ENCODE results near the gene NOC2L.

NOC2L gene

DNA sequence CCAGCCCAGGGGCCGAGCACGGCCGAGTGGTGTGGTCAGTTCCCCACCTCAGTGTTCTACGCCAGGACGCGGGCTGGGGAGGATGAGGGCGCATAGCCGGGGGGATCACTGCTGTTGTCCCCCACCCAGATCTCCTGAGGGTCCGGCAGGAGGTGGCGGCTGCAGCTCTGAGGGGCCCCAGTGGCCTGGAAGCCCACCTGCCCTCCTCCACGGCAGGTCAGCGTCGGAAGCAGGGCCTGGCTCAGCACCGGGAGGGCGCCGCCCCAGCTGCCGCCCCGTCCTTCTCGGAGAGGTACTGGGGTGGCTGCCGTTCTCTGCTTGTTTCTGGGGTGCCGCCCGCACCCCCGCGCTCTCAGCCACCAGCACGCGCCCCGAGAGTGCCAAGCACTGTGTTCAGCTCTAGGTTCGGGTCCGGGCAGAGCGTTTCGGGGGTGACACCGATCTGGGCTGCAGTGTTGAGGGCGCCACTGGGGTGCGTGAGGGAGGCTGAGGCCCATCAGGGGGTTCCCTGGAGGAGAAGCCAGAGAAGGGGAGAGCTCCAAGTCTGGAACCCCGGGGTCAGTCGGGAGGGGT, 18.0 kb downstream of the NOC2L start:
- DNase-seq = no peak

DNA sequence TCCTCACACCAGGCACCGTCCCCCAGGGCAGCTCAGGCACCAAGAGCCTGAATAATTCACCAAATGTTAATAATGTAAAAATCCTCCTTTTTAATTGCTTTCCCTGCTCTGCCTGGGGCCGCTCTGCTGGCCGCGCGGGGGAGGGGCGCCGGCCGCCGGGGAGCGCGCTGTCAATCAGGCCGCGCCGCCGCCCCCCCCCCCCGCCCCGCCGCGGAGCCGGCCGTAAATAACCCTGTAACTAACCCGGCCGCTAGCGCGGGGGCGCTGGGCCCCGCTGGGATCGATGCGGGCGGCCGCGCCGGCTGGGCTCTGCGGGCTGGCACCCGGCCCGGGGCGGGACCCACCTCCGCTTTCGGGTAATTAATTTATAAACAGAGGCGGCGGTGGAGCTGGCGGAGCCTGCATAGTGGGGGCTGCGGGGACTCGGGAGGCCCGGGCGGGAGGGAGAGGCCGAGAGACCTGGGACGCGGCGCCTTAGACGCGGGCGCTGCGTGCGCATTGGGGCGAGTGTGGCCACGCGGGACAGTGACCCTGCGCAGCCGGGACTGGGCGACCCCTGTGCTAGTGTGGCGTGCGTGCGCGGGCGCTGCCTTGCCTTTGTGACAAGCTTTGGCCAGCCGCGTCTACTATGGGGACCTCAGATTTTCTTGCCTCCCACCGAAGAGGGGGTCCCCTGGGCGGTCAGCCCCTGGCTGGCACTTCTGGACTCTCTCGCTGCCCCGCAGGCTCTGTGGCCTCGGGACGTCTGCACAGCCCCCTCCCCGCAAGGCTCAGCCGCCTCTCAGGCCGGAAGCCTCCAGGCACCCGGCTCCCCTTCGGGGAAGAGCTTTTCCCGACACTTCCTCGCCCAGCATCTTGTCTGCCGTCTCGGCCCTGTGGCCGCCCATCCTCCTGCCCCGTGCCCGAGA, 18.7 kb downstream of the NOC2L start:
- DNase-seq = peak; percentile 35

DNA sequence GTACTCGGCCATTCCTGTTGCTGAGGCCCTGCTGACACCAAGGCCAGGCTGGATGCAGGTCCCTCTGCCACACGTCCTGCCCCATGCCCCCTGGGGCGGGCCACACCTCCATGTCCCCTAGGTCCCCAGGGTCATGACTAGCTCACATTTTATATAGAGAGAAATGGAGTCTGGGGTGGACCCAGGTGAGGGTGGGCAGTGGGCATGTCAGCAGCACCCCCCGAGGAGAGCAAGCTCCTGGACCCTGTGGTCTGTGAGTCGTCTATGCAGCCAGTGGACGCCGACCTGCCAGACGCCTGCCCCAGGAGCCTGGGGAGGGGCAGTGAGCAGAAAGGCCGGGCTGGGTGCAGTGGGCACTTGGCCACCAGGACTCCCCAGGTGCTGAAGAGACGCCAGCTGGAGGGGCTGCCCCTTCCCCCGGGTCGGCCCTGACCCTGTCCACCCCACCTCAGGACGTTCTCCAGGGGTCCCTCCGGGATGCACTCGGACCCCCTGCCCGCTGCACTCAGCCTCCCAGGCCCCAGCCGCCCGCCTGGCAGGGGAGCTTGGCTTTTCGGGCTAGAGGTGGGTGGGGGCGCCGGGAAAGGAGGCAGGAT, 19.4 kb downstream of the NOC2L start:
- no peak for DNase-seq

DNA sequence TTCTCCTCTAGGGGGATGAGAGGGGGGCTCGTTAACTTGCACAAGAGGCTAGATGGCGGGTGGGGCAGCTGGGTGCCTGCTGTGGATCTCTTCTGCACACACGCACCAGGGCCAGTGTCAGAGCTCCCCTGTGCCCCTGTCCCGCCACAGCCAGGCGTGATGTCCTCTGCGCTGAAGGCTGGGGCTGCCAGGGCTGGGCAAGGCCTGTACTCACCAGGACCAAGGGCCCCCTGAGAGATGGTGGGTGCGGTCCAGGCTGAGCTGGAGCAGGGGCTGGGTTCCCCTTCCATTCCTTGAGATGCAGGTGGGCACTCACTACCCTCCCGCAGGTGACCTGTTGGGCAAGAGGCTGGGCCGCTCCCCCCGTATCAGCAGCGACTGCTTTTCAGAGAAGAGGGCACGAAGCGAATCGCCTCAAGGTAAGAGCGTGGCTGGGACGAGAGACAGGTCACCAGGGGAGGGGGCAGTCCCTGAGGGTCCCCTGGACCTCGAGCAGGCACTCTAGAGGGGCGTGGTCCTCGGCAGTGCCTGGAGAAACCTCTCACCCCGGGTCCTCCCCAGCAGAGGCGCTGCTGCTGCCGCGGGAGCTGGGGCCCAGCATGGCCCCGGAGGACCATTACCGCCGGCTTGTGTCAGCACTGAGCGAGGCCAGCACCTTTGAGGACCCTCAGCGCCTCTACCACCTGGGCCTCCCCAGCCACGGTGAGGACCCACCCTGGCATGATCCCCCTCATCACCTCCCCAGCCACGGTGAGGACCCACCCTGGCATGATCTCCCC, 20.2 kb downstream of the NOC2L start:
- DNase-seq = no peak

GRCh38 chr1:938088-938683, 20.9 kb downstream of the NOC2L start:
- no peak for DNase-seq

- DNase-seq = no peak
Measured at GRCh38 chr1:937521-937920, 21.5 kb downstream of the NOC2L start.

GRCh38 chr1:936348-937264, 22.4 kb downstream of the NOC2L start:
- DNase-seq = no peak

DNA sequence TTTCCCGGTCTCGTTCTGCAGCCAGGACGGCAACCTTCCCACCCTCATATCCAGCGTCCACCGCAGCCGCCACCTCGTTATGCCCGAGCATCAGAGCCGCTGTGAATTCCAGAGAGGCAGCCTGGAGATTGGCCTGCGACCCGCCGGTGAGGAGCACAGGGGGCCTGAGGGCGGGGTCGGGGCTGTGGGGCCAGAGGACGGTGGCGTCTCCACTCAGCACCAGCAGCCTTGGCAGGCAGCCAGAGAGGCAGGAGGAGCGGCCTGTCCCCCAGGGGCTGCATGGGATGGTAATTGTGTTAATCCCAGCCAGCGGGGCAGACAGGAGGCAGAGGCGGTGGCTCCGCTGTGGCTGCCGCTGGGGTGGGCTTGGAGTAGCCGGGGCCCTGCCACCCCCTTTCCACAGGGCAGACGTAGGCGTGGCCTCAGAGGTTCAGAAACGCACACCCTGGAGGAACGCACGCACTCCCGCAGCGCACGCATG, 23.3 kb downstream of the NOC2L start:
- DNase-seq = no peak

GRCh38 chr1:934991-935750, 23.9 kb downstream of the NOC2L start:
- DNase-seq = no peak

DNA sequence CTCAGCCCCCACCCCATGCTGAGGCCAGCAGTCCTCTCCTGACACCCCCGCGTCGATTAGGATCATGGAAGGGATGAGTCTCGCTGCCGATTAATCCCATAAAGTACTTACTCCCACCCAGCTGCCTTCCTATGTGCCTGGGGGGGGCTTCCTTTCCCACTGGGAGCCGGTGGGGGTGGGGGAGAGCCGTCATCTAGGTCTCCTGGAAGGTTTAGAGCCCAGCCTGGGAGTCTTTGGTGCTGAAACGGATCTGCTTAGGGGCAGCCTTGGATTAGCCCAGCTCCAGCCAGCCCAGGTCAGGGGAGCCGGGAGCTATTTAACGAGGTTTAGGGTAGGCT, 25.5 kb downstream of the NOC2L start:
- DNase-seq = no peak

DNA sequence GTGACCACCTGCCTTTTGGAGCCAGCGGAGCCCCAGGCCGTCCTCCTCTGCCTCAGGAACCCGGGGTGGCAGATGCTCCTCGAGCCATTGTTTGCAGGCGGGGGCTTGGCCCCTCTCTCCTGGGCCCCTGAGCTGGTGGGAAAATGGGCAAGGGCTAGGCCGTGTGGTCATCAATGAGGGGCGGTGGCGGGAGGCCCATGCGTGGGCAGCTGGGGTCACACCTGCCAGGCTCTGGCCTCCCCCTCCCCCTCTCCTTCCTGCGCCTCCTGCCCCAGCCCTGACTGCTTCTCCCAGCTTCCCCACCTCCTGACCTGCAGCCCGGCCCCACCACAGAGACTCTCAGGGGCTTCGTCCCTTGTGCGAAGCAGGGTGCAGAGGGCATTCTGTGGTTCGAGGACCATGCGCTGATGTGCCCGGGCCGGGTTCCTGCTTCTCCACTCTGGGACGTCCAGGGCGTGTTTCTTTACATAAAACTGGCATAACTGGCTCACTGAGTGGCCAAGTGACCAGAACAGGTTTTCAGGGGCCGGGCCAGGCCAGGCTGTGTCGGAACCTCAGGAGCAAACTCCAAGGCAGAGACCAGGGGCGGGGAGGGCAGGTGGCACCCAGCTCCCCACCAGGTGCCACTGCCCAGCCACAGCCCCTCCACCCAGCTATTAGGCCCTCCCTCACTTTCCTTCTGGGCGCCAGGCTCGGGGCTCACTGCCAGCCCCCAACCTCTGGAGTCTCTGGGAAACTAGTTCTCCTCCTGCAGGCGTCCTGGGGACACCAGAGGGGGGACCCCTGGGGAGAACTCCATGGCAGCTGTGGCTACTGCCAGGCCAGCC, 26.1 kb downstream of the NOC2L start:
- no peak for DNase-seq

GRCh38 chr1:932173-932510, 26.9 kb downstream of the NOC2L start:
- DNase-seq = no peak

- no peak for DNase-seq
Measured at GRCh38 chr1:931380-932172, 27.5 kb downstream of the NOC2L start.

DNA sequence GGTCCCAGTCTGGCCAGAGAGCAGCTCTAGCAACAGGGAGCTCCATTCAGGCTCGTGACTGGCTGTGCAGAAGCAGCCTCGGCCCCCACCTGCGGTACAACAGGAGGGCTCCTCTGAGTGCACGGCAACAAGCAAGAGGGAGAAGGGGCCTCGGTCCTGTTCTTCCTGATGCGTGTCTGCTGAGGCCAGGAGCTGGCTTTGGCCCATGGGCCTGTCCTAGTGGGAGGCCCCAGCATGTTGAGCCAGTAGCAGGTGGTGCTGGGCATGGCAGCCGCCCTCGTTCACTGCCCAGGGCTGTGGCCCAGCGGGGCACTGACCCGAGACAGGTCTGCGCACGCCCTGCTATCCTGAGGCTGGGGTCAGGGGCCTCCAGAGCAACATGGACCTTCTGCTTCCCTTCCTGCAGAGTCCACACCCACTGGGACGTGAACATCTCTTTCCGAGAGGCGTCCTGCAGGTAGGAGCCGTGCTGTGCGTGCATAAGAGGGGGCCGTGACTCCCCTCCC, 28.4 kb downstream of the NOC2L start:
- no peak for DNase-seq

- no peak for DNase-seq
Measured at GRCh38 chr1:929712-930632, 29.1 kb downstream of the NOC2L start.

DNA sequence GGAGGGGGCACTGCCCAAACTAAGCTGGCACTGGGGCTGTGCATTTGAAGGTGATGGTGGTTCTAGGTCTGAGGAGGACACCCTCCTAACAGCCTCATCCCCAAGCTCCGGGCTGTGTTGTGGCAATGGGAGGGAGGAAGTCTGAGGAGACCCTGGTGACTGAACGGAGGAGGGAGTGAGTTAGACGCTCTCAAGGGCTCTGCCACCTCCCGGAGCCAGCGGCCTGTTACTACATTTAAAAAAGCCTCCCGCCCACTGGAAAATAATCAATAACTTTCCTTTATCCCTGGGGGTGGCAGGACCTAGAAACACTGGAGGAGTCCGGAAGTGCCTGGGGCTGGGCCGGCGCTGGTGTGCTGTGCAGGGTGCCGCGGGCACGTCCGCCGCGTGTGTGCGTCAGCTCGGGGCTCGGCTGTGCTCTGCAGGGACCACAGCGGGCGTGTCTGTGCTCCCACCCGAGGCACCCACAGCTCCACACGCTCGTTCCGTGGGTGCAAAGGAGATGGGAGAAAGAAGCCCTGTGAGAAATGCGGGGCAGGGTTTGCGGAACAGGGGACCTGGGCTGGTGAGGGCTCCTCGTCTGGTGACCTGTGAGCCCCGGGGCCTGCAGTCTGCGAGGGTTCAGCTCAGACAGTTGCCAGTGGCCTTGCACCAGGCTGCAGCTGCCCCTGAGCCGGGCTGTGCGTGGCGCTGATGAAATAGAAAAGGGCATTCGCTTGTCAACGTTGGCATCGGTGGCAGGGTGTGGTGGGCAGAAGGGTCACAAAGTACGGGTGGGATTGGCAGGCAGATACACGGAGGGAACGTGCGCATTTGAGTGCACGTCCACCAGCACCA, 30.0 kb downstream of the NOC2L start:
- no peak for DNase-seq

DNA sequence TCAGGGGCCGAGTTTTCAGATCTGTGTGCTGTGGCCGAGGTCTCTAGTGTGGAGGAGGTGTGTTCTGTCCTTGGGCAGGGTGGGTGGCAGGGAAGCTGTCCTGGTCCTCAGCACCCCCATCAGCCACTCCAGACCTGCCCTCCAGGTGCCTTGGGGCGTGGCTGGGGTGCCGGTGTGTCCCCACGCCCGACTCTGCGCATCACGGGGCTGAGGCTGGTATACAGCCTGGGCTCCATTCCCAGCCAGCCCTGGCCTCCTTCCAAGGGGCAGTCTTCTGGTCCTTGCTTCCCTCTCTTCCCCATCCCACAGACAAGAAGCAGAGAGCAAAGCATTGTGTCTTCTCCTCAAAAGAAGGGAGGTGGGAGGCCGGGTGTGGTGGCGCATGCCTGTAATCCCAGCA, 31.3 kb downstream of the NOC2L start:
- DNase-seq = no peak
